HCT116 (cell line): ENCODE measurements around the gene PLCB4. TPM values are rescaled to one million over a fixed set of nuclear protein-coding genes. Genes with fewer than 3 reads are reported as not detected.

ENCODE experiments used
- ATAC-seq: fragments of 200-7000 bp; cut with Tn5 transposase; 2 replicates; pipeline ENCODE4 v1.9.1; 2020; ENCODE audit warnings: mild to moderate bottlenecking, moderate library complexity
- BruUV-seq: library from RNA; stranded (reverse); fragments of 400-500 nt; replicated peaks from 2 replicates; lab custom pipeline; 2021; lab: Mats Ljungman, UMichigan
- CTCF ChIA-PET: fragments of 300-600 bp; sonication (Branson Sonifier 250); formaldehyde crosslinking; loops from one replicate; lab custom pipeline; 2021; ENCODE audit warnings: antibody characterized with exemption; lab: Charles Lee
- POLR2A ChIA-PET: fragments of 300-600, 350-600 bp; sonication (Branson Sonifier 250); formaldehyde crosslinking; loops from one replicate; lab custom pipeline; 2021; ENCODE audit warnings: antibody characterized with exemption; lab: Charles Lee
- RAD21 ChIA-PET, 2 experiments: fragments of 300-600 bp; sonication (Branson Sonifier 250); formaldehyde crosslinking; loops; one replicate each; lab custom pipeline; 2023; ENCODE audit warnings: low total read pairs in 2 of 2; ENCODE audit not compliant: uncharacterized antibody in 2 of 2, unreplicated experiment in 2 of 2, low non-redundant PET in 1 of 2; lab: Charles Lee
- DNase-seq: peaks from one replicate; pipeline ENCODE4 v3.0.0-alpha.2; 2010; ENCODE audit warnings: low read depth, low spot score
- H2AFZ ChIP-seq: fragments of 200-600 bp; shearing (Covaris generic), sonication (generic); 2 replicates; pipeline ENCODE4 v1.6.1; 2017; ENCODE audit warnings: low read depth, mixed run types, mixed read lengths, antibody characterized with exemption, low read length; ENCODE audit not compliant: poor library complexity, severe bottlenecking
- H3K27ac ChIP-seq: 2 replicates; pipeline ENCODE4 v1.5.1; 2012; ENCODE audit warnings: low read depth, low read length
- H3K27me3 ChIP-seq: fragments of 200-600 bp; sonication (generic); 2 replicates; pipeline ENCODE4 v1.6.1; 2016; ENCODE audit warnings: mixed run types, low read length, mixed read lengths; ENCODE audit not compliant: insufficient read depth
- H3K36me3 ChIP-seq, 2 experiments: fragments of 200-500 bp in 1 of 2; fragments of 200-600 bp in 1 of 2; sonication (Bioruptor generic) in 1 of 2; sonication (generic) in 1 of 2; 2 replicates each; pipeline versions ENCODE4 v1.5.1 to v1.6.1; 2014 to 2016; ENCODE audit warnings: low read length in 2 of 2, inconsistent platforms in 1 of 2, mixed read lengths in 1 of 2, mixed run types in 1 of 2; ENCODE audit not compliant: insufficient read depth in 2 of 2, control insufficient read depth in 1 of 2
- H3K4me1 ChIP-seq, 2 experiments: fragments of 200-600 bp in 1 of 2; sonication (generic) in 1 of 2; 2 replicates each; pipeline versions ENCODE4 v1.5.1 to v1.6.1; 2012 to 2017; ENCODE audit warnings: low read length in 2 of 2, inconsistent platforms in 1 of 2, mild to moderate bottlenecking in 1 of 2, mixed read lengths in 1 of 2, mixed run types in 1 of 2, moderate library complexity in 1 of 2; ENCODE audit not compliant: insufficient read depth in 2 of 2, control insufficient read depth in 1 of 2
- H3K4me2 ChIP-seq: fragments of 200-600 bp; sonication (generic); 2 replicates; pipeline ENCODE4 v1.6.1; 2017; ENCODE audit warnings: mixed run types, low read length, mixed read lengths
- H3K4me3 ChIP-seq, 2 experiments: fragments of 200-600 bp in 1 of 2; sonication (generic) in 1 of 2; replicated peaks in 1 of 2; 2 replicates each; pipeline ENCODE4 v1.5.1; 2011 to 2016; ENCODE audit warnings: low read length in 2 of 2, control low read depth in 1 of 2, low read depth in 1 of 2, mild to moderate bottlenecking in 1 of 2, mixed read lengths in 1 of 2, mixed run types in 1 of 2
- H3K79me2 ChIP-seq: fragments of 200-600 bp; sonication (generic); 2 replicates; pipeline ENCODE4 v1.6.1; 2017; ENCODE audit warnings: mild to moderate bottlenecking, mixed run types, low read length, moderate library complexity, mixed read lengths; ENCODE audit not compliant: insufficient read depth
- H3K9ac ChIP-seq: fragments of 200-600 bp; sonication (generic); 2 replicates; pipeline ENCODE4 v1.6.1; 2016; ENCODE audit warnings: low read length, mixed read lengths
- H3K9me2 ChIP-seq: fragments of 200-600 bp; sonication (generic), shearing (Covaris generic); 2 replicates; pipeline ENCODE4 v1.6.1; 2017; ENCODE audit warnings: mixed run types, mild to moderate bottlenecking, moderate library complexity; ENCODE audit not compliant: insufficient read depth
- H3K9me3 ChIP-seq, 2 experiments: fragments of 200-500 bp in 1 of 2; fragments of 200-600 bp in 1 of 2; sonication (Bioruptor generic) in 1 of 2; sonication (generic) in 1 of 2; 2 replicates each; pipeline ENCODE4 v1.6.1; 2014 to 2017; ENCODE audit warnings: low read length in 2 of 2, mixed read lengths in 2 of 2, inconsistent platforms in 1 of 2, low read depth in 1 of 2, mild to moderate bottlenecking in 1 of 2, mixed run types in 1 of 2, moderate library complexity in 1 of 2; ENCODE audit not compliant: control insufficient read depth in 1 of 2, insufficient read depth in 1 of 2
- H4K20me1 ChIP-seq: fragments of 200-600 bp; sonication (generic), shearing (Covaris generic); 2 replicates; pipeline ENCODE4 v1.6.1; 2017; ENCODE audit warnings: mixed run types, mild to moderate bottlenecking, moderate library complexity; ENCODE audit not compliant: insufficient read depth
- CBX3 ChIP-seq: IDR thresholded peaks from 2 replicates; pipeline ENCODE4 v1.6.1; 2012; ENCODE audit warnings: low read depth
- CEBPB ChIP-seq: IDR thresholded peaks from 2 replicates; pipeline ENCODE4 v1.6.1; 2012; ENCODE audit warnings: low read depth
- EGR1 ChIP-seq: IDR thresholded peaks from 2 replicates; pipeline ENCODE4 v1.6.1; 2012; ENCODE audit warnings: low read depth
- ELF1 ChIP-seq: IDR thresholded peaks from 2 replicates; pipeline ENCODE4 v1.6.1; 2012; ENCODE audit warnings: low read depth, borderline replicate concordance
- EZH2phosphoT487 ChIP-seq: fragments of 200-600 bp; IDR thresholded peaks from 2 replicates; pipeline ENCODE4 v1.6.1; 2018; ENCODE audit warnings: antibody characterized with exemption, borderline replicate concordance
- FOSL1 ChIP-seq: IDR thresholded peaks from 2 replicates; pipeline ENCODE4 v1.6.1; 2012; ENCODE audit warnings: low read depth
- JUND ChIP-seq: IDR thresholded peaks from 2 replicates; pipeline ENCODE4 v1.6.1; 2012
- POLR2AphosphoS5 ChIP-seq: IDR thresholded peaks from 2 replicates; pipeline ENCODE4 v1.6.1; 2011; ENCODE audit warnings: mild to moderate bottlenecking, low read depth, low read length, moderate library complexity
- REST ChIP-seq: IDR thresholded peaks from 2 replicates; pipeline ENCODE4 v1.6.1; 2012; ENCODE audit warnings: low read depth
- SIN3A ChIP-seq: IDR thresholded peaks from 2 replicates; pipeline ENCODE4 v1.6.1; 2012; ENCODE audit warnings: low read depth
- SP1 ChIP-seq: IDR thresholded peaks from 2 replicates; pipeline ENCODE4 v1.6.1; 2012; ENCODE audit warnings: low read depth
- TCF7L2 ChIP-seq: IDR thresholded peaks from 2 replicates; pipeline ENCODE4 v1.7.0; 2011; ENCODE audit warnings: borderline replicate concordance, inconsistent platforms; ENCODE audit not compliant: insufficient read depth, insufficient read length; ENCODE audit errors: extremely low read depth
- ZFX ChIP-seq: fragments of 450-650 bp; IDR thresholded peaks from 2 replicates; pipeline ENCODE4 v1.6.1; 2017
- ZNF274 ChIP-seq: fragments of 200-500 bp; sonication (Bioruptor generic); IDR thresholded peaks from 2 replicates; pipeline ENCODE4 v1.6.1; 2014; ENCODE audit warnings: mild to moderate bottlenecking, low read depth, low read length, inconsistent platforms
- intact Hi-C: fragments of 100-400 bp; cut with micrococcal nuclease; formaldehyde crosslinking; loops from 2 replicates; pipeline ENCODE4 v1.10.0; 2022
- total RNA-seq: library from RNA; stranded (reverse); gene quantifications from one replicate; pipeline ENCODE4 v1.2.1, GENCODE V29; 2021; ENCODE audit not compliant: unreplicated experiment
- TF ChIP-seq, protein P1 (sequence below): IDR thresholded peaks from 2 replicates; pipeline ENCODE4 v1.6.1; 2011; ENCODE audit warnings: mild to moderate bottlenecking, low read length, moderate library complexity; ENCODE audit not compliant: insufficient replicate concordance; ENCODE audit errors: extremely low read depth
- TF ChIP-seq, protein P2 (sequence below): IDR thresholded peaks from 2 replicates; pipeline ENCODE4 v1.6.1; 2012

The PLCB4 gene
- total RNA-seq, 1 experiment from 2014 or later, result 2.5 TPM

GRCh38 chr20:9413001-9413400 lies 344.1 kb downstream of the PLCB4 start:
- ChIA-PET CTCF (no interaction called here), RAD21 (no interaction called here), POLR2A (no interaction called here)
- no peaks in the 10 kb centered on the region for H3K79me2 ChIP-seq
- H3K27ac ChIP-seq, result no peak overlapping the region
- no peaks in the 10 kb centered on the region for H3K36me3 ChIP-seq
- H3K9me2 ChIP-seq, result no peaks in the 10 kb centered on the region
- H3K4me2 ChIP-seq, result no peak overlapping the region
- no peak overlapping the region for H3K9ac ChIP-seq
- no peak for ATAC-seq
- H3K27me3 ChIP-seq, result no peaks in the 10 kb centered on the region
- intact Hi-C loops, result no loop called here
- H3K4me1 ChIP-seq, result peaks cover 0 to 14% of the 10 kb centered on the region in 2 experiments; a peak in 3 of 4 replicates
- no peaks in the 10 kb centered on the region for H4K20me1 ChIP-seq
- H3K4me3 ChIP-seq, result no peak overlapping the region
- H3K9me3 ChIP-seq, result no peaks in the 10 kb centered on the region
- no peak overlapping the region for H2AFZ ChIP-seq
- TF ChIP-seq JUND, result no peak
- TF ChIP-seq ZFX, result no peak
- no peak for TF ChIP-seq ZNF274
- no peak for TF ChIP-seq POLR2AphosphoS5
- no peak for TF ChIP-seq ELF1
- no peak for TF ChIP-seq EGR1
- TF ChIP-seq, protein P1, sequence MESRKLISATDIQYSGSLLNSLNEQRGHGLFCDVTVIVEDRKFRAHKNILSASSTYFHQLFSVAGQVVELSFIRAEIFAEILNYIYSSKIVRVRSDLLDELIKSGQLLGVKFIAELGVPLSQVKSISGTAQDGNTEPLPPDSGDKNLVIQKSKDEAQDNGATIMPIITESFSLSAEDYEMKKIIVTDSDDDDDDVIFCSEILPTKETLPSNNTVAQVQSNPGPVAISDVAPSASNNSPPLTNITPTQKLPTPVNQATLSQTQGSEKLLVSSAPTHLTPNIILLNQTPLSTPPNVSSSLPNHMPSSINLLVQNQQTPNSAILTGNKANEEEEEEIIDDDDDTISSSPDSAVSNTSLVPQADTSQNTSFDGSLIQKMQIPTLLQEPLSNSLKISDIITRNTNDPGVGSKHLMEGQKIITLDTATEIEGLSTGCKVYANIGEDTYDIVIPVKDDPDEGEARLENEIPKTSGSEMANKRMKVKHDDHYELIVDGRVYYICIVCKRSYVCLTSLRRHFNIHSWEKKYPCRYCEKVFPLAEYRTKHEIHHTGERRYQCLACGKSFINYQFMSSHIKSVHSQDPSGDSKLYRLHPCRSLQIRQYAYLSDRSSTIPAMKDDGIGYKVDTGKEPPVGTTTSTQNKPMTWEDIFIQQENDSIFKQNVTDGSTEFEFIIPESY, result no peak
- TF ChIP-seq, protein P2, sequence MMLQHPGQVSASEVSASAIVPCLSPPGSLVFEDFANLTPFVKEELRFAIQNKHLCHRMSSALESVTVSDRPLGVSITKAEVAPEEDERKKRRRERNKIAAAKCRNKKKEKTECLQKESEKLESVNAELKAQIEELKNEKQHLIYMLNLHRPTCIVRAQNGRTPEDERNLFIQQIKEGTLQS, result no peak
- no peak for TF ChIP-seq CBX3
- no peak for TF ChIP-seq REST
- no peak for TF ChIP-seq EZH2phosphoT487
- TF ChIP-seq CEBPB, result no peak
- no peak for TF ChIP-seq FOSL1
- no peak for TF ChIP-seq SIN3A
- TF ChIP-seq TCF7L2, result no peak
- TF ChIP-seq SP1, result no peak
- no TSS peak for BruUV-seq
- DNase-seq, result no peak
